Choroid plexus epithelial cell (primary cell): Measurements from ENCODE around the gene PIP4K2C.

ENCODE experiments used
- DNase-seq: peaks from one replicate; pipeline ENCODE4 v3.0.0-alpha.2; 2010; ENCODE audit warnings: low read depth
- H3K4me3 ChIP-seq: 2 replicates; pipeline ENCODE4 v1.5.1; 2011; ENCODE audit warnings: low read depth, mild to moderate bottlenecking, control low read depth, low read length, moderate library complexity
- CTCF ChIP-seq: conservative IDR thresholded peaks from 2 replicates; pipeline ENCODE4 v1.5.1; 2011; ENCODE audit warnings: low read depth, mild to moderate bottlenecking, control low read depth, inconsistent platforms, low read length, moderate library complexity

PIP4K2C gene

GRCh38 chr12:57627501-57628279, 36.7 kb downstream of the PIP4K2C start:
- DNase-seq = no peak
- no peak overlapping the region for H3K4me3 ChIP-seq
- TF ChIP-seq CTCF = peak; percentile 17

- H3K4me3 ChIP-seq = no peak overlapping the region
- TF ChIP-seq CTCF = no peak
- no peak for DNase-seq
Measured at GRCh38 chr12:57628280-57629191, 37.5 kb downstream of the PIP4K2C start.

GRCh38 chr12:57629897-57630471, 39.0 kb downstream of the PIP4K2C start:
- no peak for DNase-seq
- H3K4me3 ChIP-seq = no peak overlapping the region
- TF ChIP-seq CTCF = no peak

- DNase-seq = no peak
- no peak overlapping the region for H3K4me3 ChIP-seq
- TF ChIP-seq CTCF = no peak
Measured at GRCh38 chr12:57630891-57631433, 40.0 kb downstream of the PIP4K2C start.

- TF ChIP-seq CTCF = no peak
- DNase-seq = no peak
Measured at GRCh38 chr12:57631566-57632072, 40.6 kb downstream of the PIP4K2C start.

GRCh38 chr12:57632073-57632957, 41.3 kb downstream of the PIP4K2C start:
- TF ChIP-seq CTCF = no peak
- DNase-seq = no peak
- peak overlapping the region; percentile 47 for H3K4me3 ChIP-seq

More at GRCh38 chr12:57631566-57632072, 40.6 kb downstream of the PIP4K2C start:
- H3K4me3 ChIP-seq = no peak overlapping the region
